ENCODE results near the gene DGAT2. TPM values are rescaled to one million over a fixed set of nuclear protein-coding genes. Genes with fewer than 3 reads are reported as not detected.

The DGAT2 gene
- total RNA-seq, 1 donor from 2014 or later = 1.4 TPM

DNA sequence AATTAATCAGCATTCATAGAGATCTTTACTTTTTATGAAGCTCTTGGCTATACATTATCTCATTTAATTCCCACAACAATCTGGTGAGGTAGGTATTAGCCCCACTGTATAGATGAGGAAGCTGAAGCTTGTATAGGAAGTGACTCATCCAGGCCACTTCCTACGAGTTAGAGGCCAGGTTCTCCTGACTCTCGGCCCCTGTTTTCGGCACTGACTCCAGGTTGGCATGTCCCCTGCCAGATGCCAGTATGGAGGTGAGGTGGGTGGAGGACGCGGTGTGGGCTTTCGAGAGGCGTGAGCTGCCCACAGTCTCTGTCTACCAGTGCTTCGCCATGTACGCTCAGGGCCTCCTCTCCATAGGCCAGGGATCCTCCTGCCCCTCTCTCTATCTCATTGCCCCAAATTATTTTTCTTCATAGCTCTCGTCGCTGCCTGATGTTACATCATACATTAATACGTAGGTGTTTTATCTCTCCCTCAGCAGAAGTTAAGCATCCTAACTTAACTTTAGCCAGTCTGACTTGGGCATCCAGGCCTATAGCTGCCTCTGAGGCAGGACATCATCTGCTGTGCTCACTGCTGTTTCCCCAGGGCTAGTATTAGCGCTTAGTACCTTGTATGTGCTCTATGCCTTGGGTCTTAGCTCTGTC, 9.0 kb downstream of the DGAT2 start:
- Mint-ChIP-seq H3K9me3 (ENCODE audit: low read depth) (no peaks in the 10 kb centered on the region), H3K4me1 (ENCODE audit: low read depth) (no peaks in the 10 kb centered on the region), H3K36me3 (ENCODE audit: insufficient read depth) (no peaks in the 10 kb centered on the region), H3K4me3 (ENCODE audit: low read depth) (no peak overlapping the region), H3K27me3 (peaks cover 21% of the 10 kb centered on the region), H3K27ac (no peak overlapping the region)
- TF ChIP-seq, protein P1, sequence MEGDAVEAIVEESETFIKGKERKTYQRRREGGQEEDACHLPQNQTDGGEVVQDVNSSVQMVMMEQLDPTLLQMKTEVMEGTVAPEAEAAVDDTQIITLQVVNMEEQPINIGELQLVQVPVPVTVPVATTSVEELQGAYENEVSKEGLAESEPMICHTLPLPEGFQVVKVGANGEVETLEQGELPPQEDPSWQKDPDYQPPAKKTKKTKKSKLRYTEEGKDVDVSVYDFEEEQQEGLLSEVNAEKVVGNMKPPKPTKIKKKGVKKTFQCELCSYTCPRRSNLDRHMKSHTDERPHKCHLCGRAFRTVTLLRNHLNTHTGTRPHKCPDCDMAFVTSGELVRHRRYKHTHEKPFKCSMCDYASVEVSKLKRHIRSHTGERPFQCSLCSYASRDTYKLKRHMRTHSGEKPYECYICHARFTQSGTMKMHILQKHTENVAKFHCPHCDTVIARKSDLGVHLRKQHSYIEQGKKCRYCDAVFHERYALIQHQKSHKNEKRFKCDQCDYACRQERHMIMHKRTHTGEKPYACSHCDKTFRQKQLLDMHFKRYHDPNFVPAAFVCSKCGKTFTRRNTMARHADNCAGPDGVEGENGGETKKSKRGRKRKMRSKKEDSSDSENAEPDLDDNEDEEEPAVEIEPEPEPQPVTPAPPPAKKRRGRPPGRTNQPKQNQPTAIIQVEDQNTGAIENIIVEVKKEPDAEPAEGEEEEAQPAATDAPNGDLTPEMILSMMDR (IDR thresholded peaks at IDR 0.05; ENCODE audit: unreplicated experiment) = no peak
- DNase-seq (ENCODE audit: low spot score, unreplicated experiment) = no peak

DNA sequence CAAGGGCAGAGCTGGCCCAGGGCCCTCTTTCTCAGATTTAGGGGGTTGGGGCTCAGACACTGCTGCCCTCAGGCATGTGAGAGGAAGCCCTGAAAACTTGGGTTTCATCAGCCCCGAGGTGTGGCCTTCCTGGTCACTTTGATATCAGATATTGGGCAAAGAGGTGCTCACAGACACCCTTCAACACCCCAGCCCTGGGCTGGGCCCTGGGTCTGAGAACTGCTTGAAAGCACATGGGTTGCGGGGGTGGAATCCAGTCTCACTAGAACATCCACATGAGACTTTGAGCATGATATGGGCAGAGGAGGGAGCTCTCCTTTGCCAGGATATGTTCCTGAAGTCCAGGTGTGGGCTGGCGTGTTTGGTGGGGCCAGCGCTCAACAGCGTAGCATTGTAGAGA, 10.4 kb downstream of the DGAT2 start:
- no peak for DNase-seq (ENCODE audit: low spot score, unreplicated experiment)
- Mint-ChIP-seq H3K27me3 (peaks cover 15% of the 10 kb centered on the region), H3K9me3 (ENCODE audit: low read depth) (no peaks in the 10 kb centered on the region), H3K36me3 (ENCODE audit: insufficient read depth) (no peaks in the 10 kb centered on the region), H3K4me3 (ENCODE audit: low read depth) (no peak overlapping the region), H3K4me1 (ENCODE audit: low read depth) (peaks cover 3% of the 10 kb centered on the region), H3K27ac (no peak overlapping the region)
- TF ChIP-seq, protein P1 (IDR thresholded peaks at IDR 0.05; ENCODE audit: unreplicated experiment) = no peak

DNA sequence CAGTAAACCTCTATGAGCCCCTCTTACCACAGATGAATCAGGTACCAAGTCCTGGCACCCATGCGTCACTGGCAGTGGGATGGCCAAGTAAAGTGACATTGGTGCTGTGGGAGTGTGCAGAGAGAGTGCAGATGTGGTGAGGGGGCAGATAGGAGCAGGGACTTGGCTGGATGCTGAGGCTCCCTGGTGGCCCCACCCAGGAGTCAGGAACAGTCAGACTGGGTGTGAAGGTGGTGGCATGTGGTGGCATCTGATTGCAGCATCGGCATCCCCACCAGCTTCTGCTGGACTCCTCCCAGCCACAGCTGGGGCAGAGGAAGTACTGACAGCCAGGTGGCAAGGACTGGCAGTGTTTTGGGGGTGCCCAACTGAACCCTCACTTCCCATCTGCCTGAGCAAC, 11.4 kb downstream of the DGAT2 start:
- peaks cover 9% of the 10 kb centered on the region for H3K4me1 Mint-ChIP-seq (ENCODE audit: low read depth)
- no peak overlapping the region for H3K27ac Mint-ChIP-seq

DNA sequence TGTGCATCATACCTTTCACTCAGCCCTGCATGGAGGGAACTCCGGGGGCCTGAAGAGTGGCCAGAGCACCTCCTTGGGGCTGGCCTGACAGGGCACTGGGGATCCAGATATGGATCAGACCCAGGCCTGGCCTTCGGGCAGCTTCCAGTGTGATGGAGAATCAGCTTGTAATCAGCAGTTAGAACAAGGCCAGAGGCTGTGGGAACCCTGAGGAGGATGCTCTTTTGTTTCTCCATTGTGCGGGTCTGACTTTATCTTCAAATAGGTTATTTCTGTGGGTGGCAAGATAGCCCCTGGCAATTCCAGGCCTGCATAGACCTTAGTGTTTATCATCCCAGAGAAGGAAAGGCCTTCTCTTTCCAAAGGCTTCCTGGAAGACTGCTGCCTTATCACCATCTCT, 12.3 kb downstream of the DGAT2 start:
- Mint-ChIP-seq H3K4me3 (ENCODE audit: low read depth) (no peak overlapping the region), H3K36me3 (ENCODE audit: insufficient read depth) (no peaks in the 10 kb centered on the region), H3K27ac (no peak overlapping the region), H3K4me1 (ENCODE audit: low read depth) (peaks cover 11% of the 10 kb centered on the region), H3K9me3 (ENCODE audit: low read depth) (no peaks in the 10 kb centered on the region), H3K27me3 (peaks cover 12% of the 10 kb centered on the region)
- no peak for DNase-seq (ENCODE audit: low spot score, unreplicated experiment)
- TF ChIP-seq, protein P1 (IDR thresholded peaks at IDR 0.05; ENCODE audit: unreplicated experiment) = no peak

More for the DNA sequence above, 11.4 kb downstream of the DGAT2 start:
- Mint-ChIP-seq H3K9me3 (ENCODE audit: low read depth) (no peaks in the 10 kb centered on the region), H3K36me3 (ENCODE audit: insufficient read depth) (no peaks in the 10 kb centered on the region), H3K27me3 (peaks cover 15% of the 10 kb centered on the region), H3K4me3 (ENCODE audit: low read depth) (no peak overlapping the region)
- no peak for DNase-seq (ENCODE audit: low spot score, unreplicated experiment)
- TF ChIP-seq, protein P1 (IDR thresholded peaks at IDR 0.05; ENCODE audit: unreplicated experiment) = no peak

DNA sequence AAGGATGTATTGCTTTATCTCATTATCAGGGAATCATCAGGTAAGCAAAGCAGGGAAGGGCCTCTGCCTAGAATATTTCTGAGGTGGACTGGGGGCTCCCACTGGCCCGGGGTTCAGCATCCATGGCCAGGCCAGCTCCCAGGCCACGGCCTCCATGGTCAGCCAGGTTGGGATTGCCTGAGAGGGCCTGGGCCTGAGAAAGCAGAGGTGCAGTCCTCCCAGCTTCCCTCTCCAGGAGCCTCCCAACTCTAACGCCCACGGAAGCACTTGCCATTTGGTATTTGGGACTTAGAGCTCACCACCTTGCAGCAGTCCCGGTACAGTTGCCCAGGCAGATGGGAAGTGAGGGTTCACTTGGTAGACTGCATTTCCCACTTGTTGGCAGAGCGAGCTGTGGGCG, 12.7 kb downstream of the DGAT2 start:
- TF ChIP-seq, protein P1 (IDR thresholded peaks at IDR 0.05; ENCODE audit: unreplicated experiment) = no peak
- DNase-seq (ENCODE audit: low spot score, unreplicated experiment) = no peak
- Mint-ChIP-seq H3K9me3 (ENCODE audit: low read depth) (no peaks in the 10 kb centered on the region), H3K27me3 (peaks cover 8% of the 10 kb centered on the region), H3K27ac (no peak overlapping the region), H3K4me3 (ENCODE audit: low read depth) (no peak overlapping the region), H3K4me1 (ENCODE audit: low read depth) (peaks cover 15% of the 10 kb centered on the region), H3K36me3 (ENCODE audit: insufficient read depth) (no peaks in the 10 kb centered on the region)
